Fibroblast of lung (primary cell): ENCODE data around the gene SMPDL3B. TPM values are rescaled to one million over a fixed set of nuclear protein-coding genes. Genes with fewer than 3 reads are reported as not detected.
A peak's percentile ranks its signal among the peaks of the same experiment; 100 is the strongest.

Source experiments
- DNase-seq, 2 donors: peaks; one replicate each; pipeline versions ENCODE4 v3.0.0 to v3.0.0-alpha.2; 2010; ENCODE audit warnings: low read depth in 2 of 2
- H2AFZ ChIP-seq: 2 replicates; pipeline ENCODE4 v1.5.1; 2012; ENCODE audit warnings: low read length, control low read depth, inconsistent platforms
- H3K27ac ChIP-seq: 2 replicates; pipeline ENCODE4 v1.5.1; 2011; ENCODE audit warnings: low read length, control low read depth; ENCODE audit not compliant: insufficient read depth
- H3K27me3 ChIP-seq: 2 replicates; pipeline ENCODE4 v1.5.1; 2011; ENCODE audit warnings: mild to moderate bottlenecking, low read length; ENCODE audit not compliant: control insufficient read depth, insufficient read depth
- H3K36me3 ChIP-seq: 2 replicates; pipeline ENCODE4 v1.5.1; 2011; ENCODE audit warnings: low read length; ENCODE audit not compliant: control insufficient read depth, insufficient read depth
- H3K4me1 ChIP-seq: 2 replicates; pipeline ENCODE4 v1.5.1; 2011; ENCODE audit warnings: low read length; ENCODE audit not compliant: control insufficient read depth, insufficient read depth; ENCODE audit errors: extremely low read depth
- H3K4me2 ChIP-seq: 2 replicates; pipeline ENCODE4 v1.5.1; 2011; ENCODE audit warnings: low read length, control low read depth; ENCODE audit not compliant: insufficient read depth; ENCODE audit errors: extremely low read depth
- H3K4me3 ChIP-seq, 4 experiments: fragments of 200-600 bp in 1 of 4; sonication (generic) in 1 of 4; replicated peaks in 1 of 4; 2 replicates each; pipeline ENCODE4 v1.5.1; 2011 to 2016; ENCODE audit warnings: low read length in 4 of 4, low read depth in 3 of 4, mild to moderate bottlenecking in 3 of 4, control low read depth in 2 of 4, inconsistent platforms in 1 of 4, mixed read lengths in 1 of 4; ENCODE audit not compliant: insufficient read depth in 1 of 4; ENCODE audit errors: control extremely low read depth in 1 of 4
- H3K79me2 ChIP-seq: 2 replicates; pipeline ENCODE4 v1.5.1; 2012; ENCODE audit warnings: mild to moderate bottlenecking, low read length, inconsistent platforms; ENCODE audit not compliant: control insufficient read depth, insufficient read depth
- H3K9ac ChIP-seq: 2 replicates; pipeline ENCODE4 v1.5.1; 2011; ENCODE audit warnings: mild to moderate bottlenecking, low read length, control low read depth; ENCODE audit not compliant: insufficient read depth
- H3K9me3 ChIP-seq: 2 replicates; pipeline ENCODE4 v1.5.1; 2012; ENCODE audit warnings: low read depth, low read length; ENCODE audit not compliant: control insufficient read depth, insufficient read depth
- H4K20me1 ChIP-seq: 2 replicates; pipeline ENCODE4 v1.5.1; 2011; ENCODE audit warnings: low read length; ENCODE audit not compliant: control insufficient read depth, insufficient read depth; ENCODE audit errors: extremely low read depth
- CTCF ChIP-seq, 2 donors: IDR thresholded peaks in 1 of 2; conservative IDR thresholded peaks in 1 of 2; 1 replicate in 1 of 2; 2 replicates in 1 of 2; pipeline ENCODE4 v1.5.1; 2011 to 2012; ENCODE audit warnings: low read length in 2 of 2, control low read depth in 1 of 2, inconsistent platforms in 1 of 2, low read depth in 1 of 2, mild to moderate bottlenecking in 1 of 2
- EZH2 ChIP-seq: IDR thresholded peaks from 2 replicates; pipeline ENCODE4 v1.5.1; 2012; ENCODE audit warnings: low read length, control low read depth, mild to moderate bottlenecking; ENCODE audit errors: missing control alignments
- polyA plus RNA-seq, 2 donors: library from polyadenylated mRNA; depleted of rRNA in 1 of 2; stranded (reverse) in 1 of 2; unstranded in 1 of 2; fragments of >200 nt; gene quantifications; 2 replicates each; pipeline ENCODE4 v1.2.1, GENCODE V29; 2011 to 2012; ENCODE audit warnings: missing spikeins in 1 of 2
- total RNA-seq: library from RNA; depleted of rRNA; stranded (reverse); fragments of >200 nt; gene quantifications from 2 replicates; pipeline ENCODE4 v1.2.1, GENCODE V29; 2014

The SMPDL3B gene
- total and polyA plus RNA-seq, 2 donors (not counting 1 experiment from before 2014, with no cell fraction given) = 0.17 TPM; not detected in 1

- Histone ChIP-seq H3K9ac (no peak overlapping the region), H3K4me2 (peak overlapping the region; percentile 6), H3K4me1 (peaks cover 19% of the 10 kb centered on the region), H3K79me2 (no peaks in the 10 kb centered on the region), H4K20me1 (no peaks in the 10 kb centered on the region), H3K9me3 (no peaks in the 10 kb centered on the region), H3K27me3 (no peaks in the 10 kb centered on the region), H2AFZ (no peak overlapping the region), H3K27ac (peak overlapping the region; percentile 55), H3K4me3 (no peak overlapping the region), H3K36me3 (peaks cover 8% of the 10 kb centered on the region)
- peak; percentile 86 to 94 for DNase-seq
- TF ChIP-seq EZH2 (no peak), CTCF (conservative IDR thresholded peaks at IDR 0.05 in 1 of 2, IDR thresholded peaks at IDR 0.05 in 1 of 2; ENCODE audit: low read depth in 1 of 2, low read length in 2 of 2) (no peak)
Measured at GRCh38 chr1:27970401-27970800, 35.6 kb downstream of the SMPDL3B start.

- Histone ChIP-seq H3K4me2 (no peak overlapping the region), H3K9ac (no peak overlapping the region), H3K4me1 (peaks cover 19% of the 10 kb centered on the region), H2AFZ (no peak overlapping the region), H3K36me3 (peaks cover 3% of the 10 kb centered on the region), H3K27ac (no peak overlapping the region), H3K79me2 (no peaks in the 10 kb centered on the region), H3K4me3 (no peak overlapping the region), H3K9me3 (no peaks in the 10 kb centered on the region), H3K27me3 (no peaks in the 10 kb centered on the region), H4K20me1 (no peaks in the 10 kb centered on the region)
- peak; percentile 18 to 19 for DNase-seq
- TF ChIP-seq EZH2 (no peak), CTCF (conservative IDR thresholded peaks at IDR 0.05 in 1 of 2, IDR thresholded peaks at IDR 0.05 in 1 of 2; ENCODE audit: low read depth in 1 of 2, low read length in 2 of 2) (no peak)
Measured at GRCh38 chr1:27971674-27972073, 36.9 kb downstream of the SMPDL3B start.

GRCh38 chr1:27972141-27972540 lies 37.3 kb downstream of the SMPDL3B start:
- DNase-seq = no peak
- Histone ChIP-seq H3K4me3 (no peak overlapping the region), H3K4me1 (peaks cover 19% of the 10 kb centered on the region), H3K4me2 (no peak overlapping the region), H3K36me3 (peaks cover 2% of the 10 kb centered on the region), H3K27ac (no peak overlapping the region), H4K20me1 (no peaks in the 10 kb centered on the region), H3K9ac (no peak overlapping the region), H3K27me3 (no peaks in the 10 kb centered on the region), H2AFZ (no peak overlapping the region), H3K79me2 (no peaks in the 10 kb centered on the region), H3K9me3 (no peaks in the 10 kb centered on the region)
- no peak for TF ChIP-seq CTCF (conservative IDR thresholded peaks at IDR 0.05 in 1 of 2, IDR thresholded peaks at IDR 0.05 in 1 of 2; ENCODE audit: low read depth in 1 of 2, low read length in 2 of 2)
- TF ChIP-seq EZH2 = no peak
